A549 (cell line): Measurements from ENCODE around the gene CCDC154. TPM values are rescaled to one million over a fixed set of nuclear protein-coding genes. Genes with fewer than 3 reads are reported as not detected.
A peak's percentile ranks its signal among the peaks of the same experiment; 100 is the strongest.

Source experiments
- ATAC-seq, 2 experiments: fragments of 200-7000 bp in 1 of 2; fragments of >200 bp in 1 of 2; cut with Nextera tagmentation in 1 of 2; cut with Tn5 transposase in 1 of 2; 3 replicates each; pipeline versions ENCODE4 v1.8.0 to v1.9.1; 2018 to 2020; ENCODE audit warnings: mild to moderate bottlenecking in 1 of 2, moderate library complexity in 1 of 2
- CTCF ChIA-PET: fragments of 300-600 bp; sonication (Branson Sonifier 250); formaldehyde crosslinking; extraction: SDS; loops from one replicate; lab custom pipeline; 2021; ENCODE audit warnings: antibody characterized with exemption, inconsistent platforms; lab: Yijun Ruan, JAX
- POLR2A ChIA-PET: fragments of 350-600 bp; formaldehyde crosslinking; extraction: SDS; loops from one replicate; lab custom pipeline; 2021; ENCODE audit warnings: antibody characterized with exemption, inconsistent platforms; lab: Yijun Ruan, JAX
- DNase-seq, 2 experiments: peaks; one replicate each; pipeline versions ENCODE4 v3.0.0 to v3.0.0-alpha.2; 2011 to 2016; ENCODE audit warnings: low read depth in 1 of 2, low spot score in 1 of 2
- FAIRE-seq: peaks from 2 replicates; lab custom pipeline; 2011; peaks lifted over from hg19 to GRCh38; lab: Jason Lieb, UNC
- H3K27ac ChIP-seq, 2 experiments: fragments of >200 bp; sonication (Bioruptor Twin); formaldehyde crosslinking; 3 replicates each; pipeline ENCODE4 v1.5.1; 2016 to 2017
- H3K4me1 ChIP-seq: fragments of >200 bp; sonication (Bioruptor Twin); formaldehyde crosslinking; 3 replicates; pipeline ENCODE4 v1.6.1; 2016
- H3K4me2 ChIP-seq: fragments of >200 bp; sonication (Bioruptor Twin); formaldehyde crosslinking; 3 replicates; pipeline ENCODE4 v1.6.1; 2016
- H3K4me3 ChIP-seq: fragments of >200 bp; sonication (Bioruptor Twin); formaldehyde crosslinking; 3 replicates; pipeline ENCODE4 v1.5.1; 2016
- H3K9me3 ChIP-seq: fragments of >200 bp; sonication (Bioruptor Twin); formaldehyde crosslinking; 3 replicates; pipeline ENCODE4 v1.6.1; 2016
- BHLHE40 ChIP-seq: IDR thresholded peaks from 2 replicates; pipeline ENCODE4 v1.6.1; 2012; ENCODE audit warnings: low read depth, low read length, inconsistent platforms
- CBX2 ChIP-seq: fragments of 200-600 bp; sonication (generic); IDR thresholded peaks from 2 replicates; pipeline ENCODE4 v1.6.1; 2016; ENCODE audit warnings: low read depth, mild to moderate bottlenecking, borderline replicate concordance
- E2F6 ChIP-seq: IDR thresholded peaks from 2 replicates; pipeline ENCODE4 v1.6.1; 2012; ENCODE audit warnings: low read depth, borderline replicate concordance
- EP300 ChIP-seq, 2 experiments: fragments of >200 bp; sonication (Bioruptor Twin); formaldehyde crosslinking; IDR thresholded peaks; 2 replicates in 1 of 2; 3 replicates in 1 of 2; pipeline ENCODE4 v1.6.1; 2016 to 2017
- GATA3 ChIP-seq: IDR thresholded peaks from 2 replicates; pipeline ENCODE4 v1.6.1; 2012; ENCODE audit warnings: borderline replicate concordance
- HES2 ChIP-seq: fragments of >200 bp; sonication (Bioruptor Twin); formaldehyde crosslinking; IDR thresholded peaks from 2 replicates; pipeline ENCODE4 v1.6.1; 2016
- HOXA7 ChIP-seq: fragments of 250-450 bp; sonication (Bioruptor Pico); IDR thresholded peaks from 2 replicates; pipeline ENCODE4 v1.5.0; 2020; ENCODE audit warnings: mild to moderate bottlenecking, moderate library complexity
- KDM5A ChIP-seq: fragments of 200-600 bp; sonication (generic); IDR thresholded peaks from 2 replicates; pipeline ENCODE4 v1.6.1; 2016; ENCODE audit warnings: antibody characterized with exemption, mild to moderate bottlenecking
- MAX ChIP-seq: IDR thresholded peaks from 2 replicates; pipeline ENCODE4 v1.6.1; 2012
- NR3C1 ChIP-seq: fragments of >200 bp; sonication (Bioruptor Twin); formaldehyde crosslinking; IDR thresholded peaks from 3 replicates; pipeline ENCODE4 v1.6.1; 2017
- POLR2A ChIP-seq: IDR thresholded peaks from 2 replicates; pipeline ENCODE4 v1.6.1; 2012; ENCODE audit warnings: mild to moderate bottlenecking, low read length
- RARB ChIP-seq: fragments of 250-450 bp; sonication (Bioruptor Pico); IDR thresholded peaks from 2 replicates; pipeline ENCODE4 v1.8.0; 2021; ENCODE audit warnings: mild to moderate bottlenecking, moderate library complexity
- RCOR1 ChIP-seq: fragments of 150-350 bp; IDR thresholded peaks from 2 replicates; pipeline ENCODE4 v1.6.1; 2014; ENCODE audit warnings: antibody characterized with exemption, low read length, low read depth
- RNF2 ChIP-seq: fragments of 200-600 bp; sonication (generic); IDR thresholded peaks from 2 replicates; pipeline ENCODE4 v1.6.1; 2016; ENCODE audit warnings: low read depth, mild to moderate bottlenecking, antibody characterized with exemption, moderate library complexity, borderline replicate concordance
- ZC3H11A ChIP-seq: fragments of 450-650 bp; IDR thresholded peaks from 2 replicates; pipeline ENCODE4 v1.6.1; 2014; ENCODE audit warnings: antibody characterized with exemption, mild to moderate bottlenecking
- ZFP36 ChIP-seq: fragments of 450-650 bp; IDR thresholded peaks from 2 replicates; pipeline ENCODE4 v1.6.1; 2014; ENCODE audit warnings: borderline replicate concordance; ENCODE audit not compliant: partially characterized antibody
- ZSCAN20 ChIP-seq: fragments of 250-450 bp; sonication (Bioruptor Pico); IDR thresholded peaks from 2 replicates; pipeline ENCODE4 v1.8.0; 2022; ENCODE audit warnings: mild to moderate bottlenecking, moderate library complexity
- WGBS: methylation state at CpG from one replicate; pipeline ENCODE4 v1.1.6; 2017; ENCODE audit errors: missing lambda C conversion rate; 5-methylcytosine and 5-hydroxymethylcytosine counted together
- polyA plus RNA-seq, 4 experiments: library from polyadenylated mRNA; depleted of rRNA in 3 of 4; stranded (reverse); fragments of >200 nt; fragmentation: RNase III in 1 of 4; extraction: RNeasy Plus Mini Kit Qiagen cat#74134 plus additional on column Dnase treatment in 1 of 4; gene quantifications; 2 replicates in 3 of 4; 3 replicates in 1 of 4; pipeline ENCODE4 v1.2.3, GENCODE V29; 2011 to 2017
- TF ChIP-seq, protein P1 (sequence below): fragments of >200 bp; sonication (Bioruptor Twin); formaldehyde crosslinking; IDR thresholded peaks from 3 replicates; pipeline ENCODE4 v1.6.1; 2016
- TF ChIP-seq, protein P2 (sequence below): IDR thresholded peaks from 2 replicates; pipeline ENCODE4 v1.6.1; 2012

The CCDC154 gene
- polyA plus RNA-seq, 2 of the 4 experiments (the other 2 are of a cell fraction): 0.16 to 0.74 TPM

DNA sequence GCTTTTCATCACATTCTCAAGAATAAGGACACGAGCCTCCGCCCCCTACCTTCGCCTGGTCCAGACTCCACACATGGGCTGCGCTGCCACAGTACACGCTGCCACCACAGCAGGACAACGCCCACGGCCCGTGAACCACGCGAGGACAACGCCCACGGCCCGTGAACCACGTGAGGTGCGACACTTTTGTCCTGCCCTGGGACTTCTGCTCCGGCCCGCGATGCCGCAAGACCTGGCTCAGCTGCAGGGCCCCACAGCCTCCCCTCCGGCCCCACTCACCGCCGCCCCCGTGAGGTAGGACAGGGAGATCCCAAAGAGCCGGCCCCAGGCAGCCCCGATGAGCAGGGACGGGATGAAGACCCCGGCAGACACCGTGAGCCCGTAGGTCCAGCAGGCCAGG, 5.9 kb upstream of the CCDC154 start:
- H3K4me3 ChIP-seq: no peak overlapping the region
- no peaks in the 10 kb centered on the region for H3K4me1 ChIP-seq
- H3K9me3 ChIP-seq: no peaks in the 10 kb centered on the region
- H3K27ac ChIP-seq: no peak overlapping the region
- ChIA-PET POLR2A (no interaction called here), CTCF (interaction anchor here (1.1 kb wide), 1 partner anchor 12 kb away, joined by 3 read pairs; no protein-coding TSS in a partner anchor)
- H3K4me2 ChIP-seq: no peak overlapping the region
- DNase-seq (no peak), FAIRE-seq (no peak), ATAC-seq (peak in 1 of 2 experiments; percentile 43; a peak in 3 of 6 replicates)
- WGBS: 94% methylated on average over 23 of the region's 29 CpGs
- TF ChIP-seq, protein P1, sequence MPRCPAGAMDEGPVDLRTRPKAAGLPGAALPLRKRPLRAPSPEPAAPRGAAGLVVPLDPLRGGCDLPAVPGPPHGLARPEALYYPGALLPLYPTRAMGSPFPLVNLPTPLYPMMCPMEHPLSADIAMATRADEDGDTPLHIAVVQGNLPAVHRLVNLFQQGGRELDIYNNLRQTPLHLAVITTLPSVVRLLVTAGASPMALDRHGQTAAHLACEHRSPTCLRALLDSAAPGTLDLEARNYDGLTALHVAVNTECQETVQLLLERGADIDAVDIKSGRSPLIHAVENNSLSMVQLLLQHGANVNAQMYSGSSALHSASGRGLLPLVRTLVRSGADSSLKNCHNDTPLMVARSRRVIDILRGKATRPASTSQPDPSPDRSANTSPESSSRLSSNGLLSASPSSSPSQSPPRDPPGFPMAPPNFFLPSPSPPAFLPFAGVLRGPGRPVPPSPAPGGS: no peak
- TF ChIP-seq E2F6 (no peak), ZC3H11A (no peak), BHLHE40 (no peak), ZSCAN20 (no peak), RNF2 (no peak), RCOR1 (no peak), EP300 (IDR thresholded peaks at IDR 0.05) (no peak), HES2 (no peak), POLR2A (no peak), HOXA7 (CRISPR knock-in tag) (no peak), NR3C1 (no peak), MAX (no peak)

- DNase-seq (no peak), FAIRE-seq (no peak), ATAC-seq (no peak)
- H3K4me1 ChIP-seq: no peaks in the 10 kb centered on the region
- H3K4me3 ChIP-seq: no peak overlapping the region
- 94% methylated on average over 24 of the region's 25 CpGs for WGBS
- TF ChIP-seq RARB (CRISPR knock-in tag): no peak
- TF ChIP-seq RCOR1: no peak
- TF ChIP-seq GATA3: no peak
- TF ChIP-seq ZFP36: no peak
- TF ChIP-seq, protein P2, sequence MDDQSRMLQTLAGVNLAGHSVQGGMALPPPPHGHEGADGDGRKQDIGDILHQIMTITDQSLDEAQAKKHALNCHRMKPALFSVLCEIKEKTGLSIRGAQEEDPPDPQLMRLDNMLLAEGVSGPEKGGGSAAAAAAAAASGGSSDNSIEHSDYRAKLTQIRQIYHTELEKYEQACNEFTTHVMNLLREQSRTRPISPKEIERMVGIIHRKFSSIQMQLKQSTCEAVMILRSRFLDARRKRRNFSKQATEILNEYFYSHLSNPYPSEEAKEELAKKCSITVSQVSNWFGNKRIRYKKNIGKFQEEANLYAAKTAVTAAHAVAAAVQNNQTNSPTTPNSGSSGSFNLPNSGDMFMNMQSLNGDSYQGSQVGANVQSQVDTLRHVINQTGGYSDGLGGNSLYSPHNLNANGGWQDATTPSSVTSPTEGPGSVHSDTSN: no peak
- TF ChIP-seq EP300 (IDR thresholded peaks at IDR 0.05): no peak
- no peak for TF ChIP-seq CBX2
- H3K4me2 ChIP-seq: no peak overlapping the region
- no peaks in the 10 kb centered on the region for H3K9me3 ChIP-seq
- ChIA-PET POLR2A (no interaction called here), CTCF (no interaction called here)
- H3K27ac ChIP-seq: no peak overlapping the region
Observed at GRCh38 chr16:1449201-1449788, 4.9 kb upstream of the CCDC154 start.

DNA sequence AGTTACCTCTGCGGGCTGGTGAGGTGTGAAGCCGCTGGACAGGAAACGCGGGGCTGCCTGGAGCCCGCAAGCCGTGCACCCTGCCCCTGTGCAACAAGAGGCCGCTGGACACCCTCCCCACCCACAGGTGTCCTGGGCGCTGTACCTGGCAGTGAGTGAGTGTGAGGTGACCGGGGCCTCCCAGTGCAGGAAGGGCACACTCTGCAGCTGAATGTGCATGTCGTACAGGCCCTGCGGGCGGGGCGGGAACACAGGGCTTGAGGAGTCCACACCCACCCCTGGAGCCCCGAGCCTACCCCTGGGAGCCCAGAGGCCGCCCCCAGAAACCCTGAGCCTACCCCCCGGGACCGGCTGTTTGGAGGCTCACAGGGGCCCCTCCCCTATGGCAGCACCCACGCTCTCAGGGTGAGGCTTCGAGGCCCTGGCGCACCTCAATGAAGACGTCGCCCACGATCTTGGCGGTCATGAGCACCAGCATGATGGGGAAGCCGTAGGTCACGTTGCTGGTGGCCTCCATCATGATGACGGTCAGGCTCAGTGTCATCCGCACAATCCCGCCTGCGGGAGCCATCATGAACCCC, 4.3 kb upstream of the CCDC154 start:
- WGBS: 96% methylated on average over 17 of the region's 30 CpGs
- DNase-seq (no peak), FAIRE-seq (no peak), ATAC-seq (no peak)
- no peak overlapping the region for H3K4me2 ChIP-seq
- H3K27ac ChIP-seq: no peak overlapping the region
- H3K4me3 ChIP-seq: no peak overlapping the region
- no peaks in the 10 kb centered on the region for H3K4me1 ChIP-seq
- no peaks in the 10 kb centered on the region for H3K9me3 ChIP-seq
- ChIA-PET POLR2A (no interaction called here), CTCF (no interaction called here)
- no peak for TF ChIP-seq KDM5A
